Parathyroid adenoma (tissue), 2 donors: ENCODE results near the gene TSPEAR.
"Not testable (repeated sequence)": the region's sequence is repeated elsewhere in the genome, so short reads cannot be mapped to it uniquely, and the experiment has no call there.

ENCODE experiments used
- H2AFZ ChIP-seq: fragments of 300-600 bp; sonication (generic); one replicate; pipeline ENCODE4 v1.7.0; 2017; ENCODE audit warnings: antibody characterized with exemption, mild to moderate bottlenecking
- H3K27ac ChIP-seq: fragments of 300-600 bp; sonication (generic); one replicate; pipeline ENCODE4 v1.7.0; 2017
- H3K27me3 ChIP-seq: fragments of 300-600 bp; sonication (generic); one replicate; pipeline ENCODE4 v1.7.0; 2017; ENCODE audit warnings: low read length; ENCODE audit not compliant: control insufficient read depth, insufficient read depth
- H3K36me3 ChIP-seq: fragments of 300-600 bp; sonication (generic); one replicate; pipeline ENCODE4 v1.7.0; 2017; ENCODE audit warnings: low read length; ENCODE audit not compliant: control insufficient read depth, insufficient read depth
- H3K4me1 ChIP-seq: fragments of 300-600 bp; sonication (generic); one replicate; pipeline ENCODE4 v1.7.0; 2017; ENCODE audit warnings: control low read depth
- H3K4me2 ChIP-seq: fragments of 300-600 bp; sonication (generic); one replicate; pipeline ENCODE4 v1.7.0; 2017; ENCODE audit warnings: low read length
- H3K4me3 ChIP-seq: fragments of 300-600 bp; sonication (generic); one replicate; pipeline ENCODE4 v1.7.0; 2017; ENCODE audit warnings: low read depth, low read length
- H3K79me2 ChIP-seq: fragments of 300-600 bp; sonication (generic); one replicate; pipeline ENCODE4 v1.7.0; 2017; ENCODE audit warnings: control low read depth
- H3K9ac ChIP-seq: fragments of 300-600 bp; sonication (generic); one replicate; pipeline ENCODE4 v1.7.0; 2017; ENCODE audit warnings: mild to moderate bottlenecking
- H3K9me3 ChIP-seq: fragments of 300-600 bp; sonication (generic); one replicate; pipeline ENCODE4 v1.7.0; 2017; ENCODE audit warnings: low read length; ENCODE audit not compliant: control insufficient read depth
- TF ChIP-seq, protein P1 (sequence below): fragments of 300-600 bp; sonication (generic); IDR thresholded peaks from one replicate; pipeline ENCODE4 v1.7.0; 2017; ENCODE audit warnings: antibody characterized with exemption, mild to moderate bottlenecking
- donor health status: primary hyperparathyroidism.

Gene TSPEAR

DNA sequence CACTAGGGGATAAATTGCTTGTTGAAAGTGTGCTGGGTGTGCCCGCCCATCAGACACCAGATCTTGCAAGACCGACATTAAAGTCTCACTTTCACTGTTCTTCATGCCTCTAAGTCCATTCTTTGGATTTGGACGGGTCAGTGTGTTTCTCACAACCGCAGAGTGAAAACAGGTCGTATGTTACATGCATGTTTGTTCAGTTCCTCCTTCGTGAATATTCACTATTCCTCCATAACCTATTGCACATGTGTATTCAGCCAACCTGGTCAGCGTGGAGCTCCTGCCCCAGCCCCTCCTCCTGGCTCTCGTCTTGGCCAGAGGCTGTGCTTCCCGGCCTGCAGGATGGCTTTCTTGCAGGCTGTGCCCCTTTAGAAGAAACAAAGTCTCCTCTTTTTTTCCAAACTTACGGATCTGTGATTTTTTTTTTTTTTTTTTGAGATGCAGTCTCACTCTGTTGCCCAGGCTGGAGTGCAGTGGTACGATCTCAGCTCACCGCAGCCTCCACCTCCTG, 116.9 kb downstream of the TSPEAR start:
- no peaks in the 10 kb centered on the region for H3K79me2 ChIP-seq
- H2AFZ ChIP-seq: no peak overlapping the region
- no peaks in the 10 kb centered on the region for H3K9me3 ChIP-seq
- no peak overlapping the region for H3K4me2 ChIP-seq
- no peak overlapping the region for H3K9ac ChIP-seq
- H3K4me3 ChIP-seq: no peak overlapping the region
- H3K27ac ChIP-seq: no peak overlapping the region
- H3K4me1 ChIP-seq: no peaks in the 10 kb centered on the region
- no peaks in the 10 kb centered on the region for H3K36me3 ChIP-seq
- no peaks in the 10 kb centered on the region for H3K27me3 ChIP-seq
- TF ChIP-seq, protein P1, sequence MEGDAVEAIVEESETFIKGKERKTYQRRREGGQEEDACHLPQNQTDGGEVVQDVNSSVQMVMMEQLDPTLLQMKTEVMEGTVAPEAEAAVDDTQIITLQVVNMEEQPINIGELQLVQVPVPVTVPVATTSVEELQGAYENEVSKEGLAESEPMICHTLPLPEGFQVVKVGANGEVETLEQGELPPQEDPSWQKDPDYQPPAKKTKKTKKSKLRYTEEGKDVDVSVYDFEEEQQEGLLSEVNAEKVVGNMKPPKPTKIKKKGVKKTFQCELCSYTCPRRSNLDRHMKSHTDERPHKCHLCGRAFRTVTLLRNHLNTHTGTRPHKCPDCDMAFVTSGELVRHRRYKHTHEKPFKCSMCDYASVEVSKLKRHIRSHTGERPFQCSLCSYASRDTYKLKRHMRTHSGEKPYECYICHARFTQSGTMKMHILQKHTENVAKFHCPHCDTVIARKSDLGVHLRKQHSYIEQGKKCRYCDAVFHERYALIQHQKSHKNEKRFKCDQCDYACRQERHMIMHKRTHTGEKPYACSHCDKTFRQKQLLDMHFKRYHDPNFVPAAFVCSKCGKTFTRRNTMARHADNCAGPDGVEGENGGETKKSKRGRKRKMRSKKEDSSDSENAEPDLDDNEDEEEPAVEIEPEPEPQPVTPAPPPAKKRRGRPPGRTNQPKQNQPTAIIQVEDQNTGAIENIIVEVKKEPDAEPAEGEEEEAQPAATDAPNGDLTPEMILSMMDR: no peak

DNA sequence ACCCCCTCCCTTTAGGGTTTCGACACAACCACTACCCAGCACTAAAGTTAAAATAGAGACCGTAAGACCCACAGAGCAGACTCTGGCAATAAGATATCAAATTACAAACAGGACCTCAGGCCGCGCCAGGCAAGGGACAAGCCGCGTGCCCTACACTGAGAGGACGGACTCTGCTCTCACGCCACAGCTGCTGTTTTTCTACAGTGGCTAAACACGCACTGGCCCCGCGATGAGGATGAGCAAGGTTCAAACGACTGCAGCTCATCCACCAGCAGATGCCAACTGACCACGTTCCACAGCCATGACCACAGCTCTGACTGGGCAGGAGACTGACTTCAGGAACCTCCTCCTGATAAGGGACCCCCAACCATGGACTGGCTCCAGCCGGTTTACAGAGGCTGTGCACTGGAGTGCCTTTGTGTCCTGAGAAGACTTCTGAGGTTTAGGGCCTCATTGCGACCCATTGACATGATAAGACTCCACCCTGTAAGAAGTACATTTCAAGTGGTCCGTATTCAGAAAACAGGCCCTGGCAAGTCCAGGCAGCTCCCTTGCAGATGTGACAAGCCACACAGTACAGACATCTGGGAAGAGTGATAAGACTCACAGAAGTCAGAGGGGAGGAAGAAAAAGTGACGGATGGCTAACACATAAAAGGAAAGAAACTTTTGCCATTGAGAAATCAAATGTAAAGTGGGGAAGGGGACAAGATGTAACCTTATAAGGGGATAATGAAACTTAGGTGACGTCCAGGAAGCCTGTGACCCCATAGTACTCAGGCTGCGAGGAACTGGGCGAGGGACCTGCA, 117.6 kb downstream of the TSPEAR start:
- Histone ChIP-seq H3K4me3 (no peak overlapping the region), H3K36me3 (no peaks in the 10 kb centered on the region), H3K9me3 (no peaks in the 10 kb centered on the region), H3K4me2 (no peak overlapping the region), H3K27me3 (no peaks in the 10 kb centered on the region), H3K9ac (no peak overlapping the region), H3K4me1 (no peaks in the 10 kb centered on the region), H3K79me2 (no peaks in the 10 kb centered on the region), H2AFZ (no peak overlapping the region), H3K27ac (no peak overlapping the region)
- TF ChIP-seq, protein P1: no peak

DNA sequence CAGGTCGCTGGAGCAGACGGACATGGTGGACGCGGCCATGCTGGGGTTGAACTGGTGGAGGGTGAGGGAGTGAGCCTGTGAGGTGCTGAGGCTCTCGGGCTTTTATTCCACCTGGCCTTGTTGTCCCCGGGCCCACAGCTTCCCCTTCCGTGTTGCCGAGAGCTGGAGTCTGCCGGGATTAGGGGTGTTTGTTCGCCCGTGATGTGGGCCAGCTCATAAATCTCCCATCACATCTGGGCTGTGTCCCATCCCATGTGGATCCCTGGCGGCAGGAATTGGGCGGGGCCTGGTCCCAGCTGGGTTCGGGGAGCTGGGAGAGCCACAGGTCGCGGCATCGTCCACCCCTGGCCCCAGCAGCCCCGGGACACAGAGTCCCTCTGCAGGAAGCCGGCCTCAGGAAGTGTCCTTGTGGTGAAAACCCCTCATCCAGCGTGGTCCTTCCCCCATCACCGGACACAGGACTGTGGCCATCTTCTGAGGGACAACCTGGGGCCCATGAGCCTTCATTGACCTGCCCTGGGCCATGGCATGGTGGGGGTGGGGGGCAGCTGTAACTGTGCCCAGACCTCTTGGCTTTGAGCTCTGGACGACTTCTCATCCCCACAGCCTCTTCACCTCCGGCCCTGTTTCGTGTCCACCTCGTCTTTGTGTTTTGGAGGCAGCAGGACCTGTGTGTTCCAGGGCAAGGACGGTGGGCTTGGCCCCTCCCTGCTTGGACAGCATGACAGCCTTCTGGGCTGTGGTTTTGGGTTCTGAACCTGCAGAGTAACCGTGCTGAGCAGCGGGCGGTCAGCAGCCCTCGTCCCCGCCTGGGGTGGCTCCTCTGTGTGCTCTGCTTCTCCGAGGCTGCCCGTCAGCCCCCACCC, 118.7 kb downstream of the TSPEAR start, which contains the start of gene KRTAP10-6:
TSS of gene KRTAP10-6 (minus strand) at position 60 of the 866 bp plus-strand sequence. CDS start at position 39, 21 bp downstream.
- no peaks in the 10 kb centered on the region for H3K27me3 ChIP-seq

DNA sequence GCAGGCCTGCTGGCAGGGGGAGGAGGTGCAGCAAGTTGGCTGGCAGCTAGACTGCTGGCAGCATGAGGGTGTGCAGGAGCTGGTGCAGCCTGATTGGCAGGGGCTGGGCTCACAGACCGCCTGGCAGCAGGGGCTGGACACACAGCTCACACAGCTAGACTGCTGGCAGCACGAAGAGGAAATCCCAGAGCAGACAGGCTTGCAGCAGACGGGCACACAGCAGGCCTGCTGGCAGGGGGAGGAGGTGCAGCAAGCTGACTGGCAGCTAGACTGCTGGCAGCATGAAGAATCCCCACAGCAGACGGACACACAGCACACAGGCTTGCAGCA, 119.6 kb downstream of the TSPEAR start:
- not testable (repeated sequence) for H3K27me3 ChIP-seq, H2AFZ ChIP-seq, H3K9me3 ChIP-seq, H3K79me2 ChIP-seq, H3K4me1 ChIP-seq, H3K36me3 ChIP-seq, H3K4me2 ChIP-seq, H3K9ac ChIP-seq, H3K27ac ChIP-seq, H3K4me3 ChIP-seq

More for the DNA sequence above, 118.7 kb downstream of the TSPEAR start, which contains the start of gene KRTAP10-6:
- H3K4me3 ChIP-seq: no peak within 1 kb of the TSS
- H3K4me2 ChIP-seq: no peak within 1 kb of the TSS
- no peaks in the 10 kb centered on the region for H3K79me2 ChIP-seq
- TF ChIP-seq, protein P1: no peak
- H3K36me3 ChIP-seq: no peaks in the 10 kb centered on the region
- H3K9me3 ChIP-seq: no peaks in the 10 kb centered on the region
- H3K9ac ChIP-seq: no peak within 1 kb of the TSS
- no peaks in the 10 kb centered on the region for H3K4me1 ChIP-seq
- H2AFZ ChIP-seq: no peak within 1 kb of the TSS
- no peak within 1 kb of the TSS for H3K27ac ChIP-seq

DNA sequence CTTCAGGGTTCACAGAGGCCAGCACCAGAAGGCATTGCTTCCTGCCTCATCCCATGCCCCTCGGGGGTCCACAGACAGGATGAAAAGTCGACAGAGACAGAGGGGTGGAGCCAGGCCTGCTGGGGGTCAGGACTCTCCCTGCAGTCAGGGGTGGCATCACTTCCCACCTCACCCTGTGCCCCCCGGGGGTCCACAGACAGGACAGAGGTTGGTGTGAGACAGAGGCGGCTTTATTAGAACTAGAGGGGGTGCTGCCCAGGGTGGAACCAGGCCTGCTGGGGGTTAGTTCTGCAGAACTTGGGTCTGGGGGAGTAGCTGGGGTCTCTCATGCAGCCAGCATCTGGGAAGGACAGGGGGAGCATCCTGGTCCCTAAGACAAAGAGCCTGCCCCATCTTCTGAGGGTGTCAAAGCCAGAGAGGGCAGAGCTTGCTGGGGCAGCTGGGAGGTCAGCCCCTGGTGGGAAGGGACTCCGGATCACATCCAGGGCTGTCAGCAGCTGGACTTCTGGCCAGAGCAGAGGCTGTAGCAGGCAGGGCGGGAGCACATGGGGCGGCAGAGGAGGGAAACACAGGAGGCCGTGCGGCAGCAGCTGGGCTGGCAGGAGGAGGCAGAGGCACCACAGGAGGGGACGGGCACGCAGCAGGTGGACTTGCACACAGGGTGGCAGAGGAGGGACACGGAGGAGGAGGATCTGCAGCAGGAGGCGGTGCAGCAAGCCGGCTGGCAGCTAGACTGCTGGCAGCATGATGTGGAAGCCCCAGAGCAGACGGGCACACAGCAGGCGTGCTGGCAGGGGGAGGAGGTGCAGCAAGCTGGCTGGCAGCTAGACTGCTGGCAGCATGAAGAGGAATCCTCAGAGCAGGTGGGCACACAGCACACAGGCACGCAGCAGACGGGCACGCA, 120.2 kb downstream of the TSPEAR start:
- H3K36me3 ChIP-seq, H3K4me2 ChIP-seq, H3K4me3 ChIP-seq, H3K9ac ChIP-seq, H3K27ac ChIP-seq, H3K27me3 ChIP-seq, H3K4me1 ChIP-seq, H3K9me3 ChIP-seq, H3K79me2 ChIP-seq, H2AFZ ChIP-seq: not testable (repeated sequence)
